ENCODE results near the gene EPS8L3.

Gene EPS8L3

GRCh38 chr1:109792056-109792831, 28.5 kb upstream of the EPS8L3 start:
- Histone ChIP-seq H3K4me1 (ENCODE audit: insufficient read depth, low read length) (peaks cover 40% of the 10 kb centered on the region), H3K9ac (ENCODE audit: low read length) (no peak overlapping the region), H3K9me3 (ENCODE audit: low read length) (no peaks in the 10 kb centered on the region), H3K4me3 (ENCODE audit: low read depth in 1 of 2, low read length in 2 of 2) (peak overlapping the region in 1 of 2 donors; percentile 19), H3K27me3 (ENCODE audit: control insufficient read depth in 1 of 2, insufficient read depth in 2 of 2, low read length in 2 of 2) (no peaks in the 10 kb centered on the region), H3K27ac (ENCODE audit: low read depth, low read length) (peak overlapping the region; percentile 3), H3K36me3 (ENCODE audit: insufficient read depth, low read length) (no peaks in the 10 kb centered on the region)

GRCh38 chr1:109791495-109792043, 27.8 kb upstream of the EPS8L3 start:
- Histone ChIP-seq H3K27ac (ENCODE audit: low read depth, low read length) (peak overlapping the region; percentile 3), H3K27me3 (ENCODE audit: control insufficient read depth in 1 of 2, insufficient read depth in 2 of 2, low read length in 2 of 2) (no peaks in the 10 kb centered on the region), H3K4me1 (ENCODE audit: insufficient read depth, low read length) (peaks cover 40% of the 10 kb centered on the region), H3K9me3 (ENCODE audit: low read length) (no peaks in the 10 kb centered on the region), H3K36me3 (ENCODE audit: insufficient read depth, low read length) (no peaks in the 10 kb centered on the region), H3K4me3 (ENCODE audit: low read depth in 1 of 2, low read length in 2 of 2) (peak overlapping the region in 1 of 2 donors; percentile 19), H3K9ac (ENCODE audit: low read length) (no peak overlapping the region)

GRCh38 chr1:109790735-109791494, 27.2 kb upstream of the EPS8L3 start:
- Histone ChIP-seq H3K36me3 (ENCODE audit: insufficient read depth, low read length) (no peaks in the 10 kb centered on the region), H3K9me3 (ENCODE audit: low read length) (no peaks in the 10 kb centered on the region), H3K27ac (ENCODE audit: low read depth, low read length) (no peak overlapping the region), H3K27me3 (ENCODE audit: control insufficient read depth in 1 of 2, insufficient read depth in 2 of 2, low read length in 2 of 2) (no peaks in the 10 kb centered on the region), H3K4me1 (ENCODE audit: insufficient read depth, low read length) (peaks cover 40% of the 10 kb centered on the region), H3K9ac (ENCODE audit: low read length) (no peak overlapping the region), H3K4me3 (ENCODE audit: low read depth in 1 of 2, low read length in 2 of 2) (no peak overlapping the region)

GRCh38 chr1:109790329-109790728, 26.6 kb upstream of the EPS8L3 start:
- Histone ChIP-seq H3K9ac (ENCODE audit: low read length) (no peak overlapping the region), H3K27me3 (ENCODE audit: control insufficient read depth in 1 of 2, insufficient read depth in 2 of 2, low read length in 2 of 2) (no peaks in the 10 kb centered on the region), H3K9me3 (ENCODE audit: low read length) (no peaks in the 10 kb centered on the region), H3K36me3 (ENCODE audit: insufficient read depth, low read length) (no peaks in the 10 kb centered on the region), H3K4me1 (ENCODE audit: insufficient read depth, low read length) (peaks cover 40% of the 10 kb centered on the region), H3K4me3 (ENCODE audit: low read depth in 1 of 2, low read length in 2 of 2) (no peak overlapping the region), H3K27ac (ENCODE audit: low read depth, low read length) (no peak overlapping the region)

GRCh38 chr1:109789551-109790180, 25.9 kb upstream of the EPS8L3 start:
- Histone ChIP-seq H3K9me3 (ENCODE audit: low read length) (no peaks in the 10 kb centered on the region), H3K27me3 (ENCODE audit: control insufficient read depth in 1 of 2, insufficient read depth in 2 of 2, low read length in 2 of 2) (no peaks in the 10 kb centered on the region), H3K4me1 (ENCODE audit: insufficient read depth, low read length) (peaks cover 40% of the 10 kb centered on the region), H3K9ac (ENCODE audit: low read length) (no peak overlapping the region), H3K36me3 (ENCODE audit: insufficient read depth, low read length) (no peaks in the 10 kb centered on the region), H3K27ac (ENCODE audit: low read depth, low read length) (no peak overlapping the region), H3K4me3 (ENCODE audit: low read depth in 1 of 2, low read length in 2 of 2) (no peak overlapping the region)

- no peak overlapping the region for H3K4me3 ChIP-seq (ENCODE audit: low read depth in 1 of 2, low read length in 2 of 2)
- H3K27me3 ChIP-seq (ENCODE audit: control insufficient read depth in 1 of 2, insufficient read depth in 2 of 2, low read length in 2 of 2): no peaks in the 10 kb centered on the region
- peaks cover 33% of the 10 kb centered on the region for H3K4me1 ChIP-seq (ENCODE audit: insufficient read depth, low read length)
- H3K9ac ChIP-seq (ENCODE audit: low read length): no peak overlapping the region
- H3K27ac ChIP-seq (ENCODE audit: low read depth, low read length): no peak overlapping the region
- no peaks in the 10 kb centered on the region for H3K9me3 ChIP-seq (ENCODE audit: low read length)
- H3K36me3 ChIP-seq (ENCODE audit: insufficient read depth, low read length): no peaks in the 10 kb centered on the region
Measured at GRCh38 chr1:109788695-109789521, 25.2 kb upstream of the EPS8L3 start.

GRCh38 chr1:109787845-109788601, 24.3 kb upstream of the EPS8L3 start:
- H3K27ac ChIP-seq (ENCODE audit: low read depth, low read length): no peak overlapping the region
- H3K4me1 ChIP-seq (ENCODE audit: insufficient read depth, low read length): peaks cover 24% of the 10 kb centered on the region
- H3K9me3 ChIP-seq (ENCODE audit: low read length): no peaks in the 10 kb centered on the region
- no peaks in the 10 kb centered on the region for H3K36me3 ChIP-seq (ENCODE audit: insufficient read depth, low read length)
- H3K4me3 ChIP-seq (ENCODE audit: low read depth in 1 of 2, low read length in 2 of 2): no peak overlapping the region
- no peak overlapping the region for H3K9ac ChIP-seq (ENCODE audit: low read length)
- no peaks in the 10 kb centered on the region for H3K27me3 ChIP-seq (ENCODE audit: control insufficient read depth in 1 of 2, insufficient read depth in 2 of 2, low read length in 2 of 2)

GRCh38 chr1:109787211-109787844, 23.6 kb upstream of the EPS8L3 start:
- Histone ChIP-seq H3K9me3 (ENCODE audit: low read length) (no peaks in the 10 kb centered on the region), H3K9ac (ENCODE audit: low read length) (no peak overlapping the region), H3K27ac (ENCODE audit: low read depth, low read length) (no peak overlapping the region), H3K4me1 (ENCODE audit: insufficient read depth, low read length) (peaks cover 17% of the 10 kb centered on the region), H3K27me3 (ENCODE audit: control insufficient read depth in 1 of 2, insufficient read depth in 2 of 2, low read length in 2 of 2) (no peaks in the 10 kb centered on the region), H3K4me3 (ENCODE audit: low read depth in 1 of 2, low read length in 2 of 2) (no peak overlapping the region), H3K36me3 (ENCODE audit: insufficient read depth, low read length) (no peaks in the 10 kb centered on the region)

- peaks cover 9% of the 10 kb centered on the region for H3K4me1 ChIP-seq (ENCODE audit: insufficient read depth, low read length)
- no peaks in the 10 kb centered on the region for H3K27me3 ChIP-seq (ENCODE audit: control insufficient read depth in 1 of 2, insufficient read depth in 2 of 2, low read length in 2 of 2)
- no peak overlapping the region for H3K27ac ChIP-seq (ENCODE audit: low read depth, low read length)
- no peaks in the 10 kb centered on the region for H3K36me3 ChIP-seq (ENCODE audit: insufficient read depth, low read length)
- no peak overlapping the region for H3K4me3 ChIP-seq (ENCODE audit: low read depth in 1 of 2, low read length in 2 of 2)
- no peaks in the 10 kb centered on the region for H3K9me3 ChIP-seq (ENCODE audit: low read length)
- no peak overlapping the region for H3K9ac ChIP-seq (ENCODE audit: low read length)
Measured at GRCh38 chr1:109786531-109787021, 22.9 kb upstream of the EPS8L3 start.

GRCh38 chr1:109786112-109786480, 22.4 kb upstream of the EPS8L3 start:
- Histone ChIP-seq H3K36me3 (ENCODE audit: insufficient read depth, low read length) (no peaks in the 10 kb centered on the region), H3K27ac (ENCODE audit: low read depth, low read length) (no peak overlapping the region), H3K4me1 (ENCODE audit: insufficient read depth, low read length) (peaks cover 5% of the 10 kb centered on the region), H3K9ac (ENCODE audit: low read length) (no peak overlapping the region), H3K27me3 (ENCODE audit: control insufficient read depth in 1 of 2, insufficient read depth in 2 of 2, low read length in 2 of 2) (no peaks in the 10 kb centered on the region), H3K9me3 (ENCODE audit: low read length) (no peaks in the 10 kb centered on the region), H3K4me3 (ENCODE audit: low read depth in 1 of 2, low read length in 2 of 2) (no peak overlapping the region)

All from muscle layer of colon (tissue), 2 donors.